ENCODE measurements around the gene TLE2. TPM values are rescaled to one million over a fixed set of nuclear protein-coding genes. Genes with fewer than 3 reads are reported as not detected.
"Not testable (repeated sequence)": the region's sequence is repeated elsewhere in the genome, so short reads cannot be mapped to it uniquely, and the experiment has no call there.

Gene TLE2
- total RNA-seq, 1 experiment from 2014 or later, result 19.2 TPM

DNA sequence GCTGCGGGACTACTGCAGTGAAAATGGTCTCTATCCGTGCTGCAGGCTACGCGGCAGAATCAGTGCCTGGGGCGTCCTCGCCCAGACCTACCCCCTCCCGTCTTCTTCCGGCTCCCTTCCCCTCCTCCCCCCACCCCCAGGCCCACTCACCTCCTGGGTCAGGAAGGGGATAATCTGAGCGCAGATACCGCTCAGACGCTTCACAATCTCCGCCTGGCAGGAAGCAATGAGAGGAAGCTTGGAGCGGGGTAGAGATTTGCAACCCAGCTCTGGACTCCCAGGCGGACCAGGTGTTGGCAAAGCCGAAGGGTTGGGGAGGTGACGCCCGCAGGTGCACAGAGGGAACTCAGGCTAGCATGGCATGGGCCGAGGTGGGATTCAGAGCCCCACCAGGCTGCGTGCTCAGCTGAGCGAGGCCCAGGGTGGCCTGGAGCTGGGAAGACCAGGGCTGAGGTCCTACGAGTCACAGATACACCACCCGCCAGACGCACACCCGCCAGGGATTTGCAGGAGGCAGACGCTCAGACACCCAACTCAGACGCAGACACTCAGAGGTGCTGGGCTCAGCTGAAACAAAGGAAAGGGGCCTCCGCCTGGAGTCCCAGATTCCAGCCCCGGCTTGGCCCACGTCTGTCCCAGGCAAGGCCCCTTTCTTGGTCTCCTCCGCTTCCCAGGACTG, 4.1 kb downstream of the TLE2 start:
- 0 out of 2 replicates have a peak, but pooled peaks cover 5% of the 10 kb centered on the region for H3K36me3 ChIP-seq
- no peak for DNase-seq (ENCODE audit: low read depth in 1 of 2, low spot score in 2 of 2)
- no peaks in the 10 kb centered on the region for H3K9me3 ChIP-seq (replicated peaks)
- no peaks in the 10 kb centered on the region for H3K27me3 ChIP-seq (replicated peaks)
- H3K4me3 ChIP-seq, result no peak overlapping the region
- no peak overlapping the region for H3K27ac ChIP-seq
- peaks cover 8% of the 10 kb centered on the region for H3K4me1 ChIP-seq (replicated peaks)

DNA sequence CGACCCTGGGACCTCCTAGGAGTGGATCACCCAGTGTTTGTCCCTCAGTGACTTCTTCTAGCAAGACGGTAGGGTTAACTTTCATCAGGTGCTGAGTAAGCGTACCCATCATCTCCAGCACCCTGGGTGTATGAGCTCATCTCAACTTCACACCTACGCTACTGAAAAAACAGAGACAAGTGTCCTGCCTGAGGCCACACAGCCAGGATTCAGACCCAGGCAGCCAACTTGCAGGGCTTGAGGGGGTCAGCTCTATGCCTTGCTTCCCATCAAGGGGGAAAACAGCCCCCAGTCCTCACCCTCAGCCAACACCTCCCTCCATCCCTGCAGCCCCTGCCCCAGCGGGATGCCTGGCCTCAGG, 4.6 kb downstream of the TLE2 start:
- no peak overlapping the region for H3K27ac ChIP-seq
- H3K4me1 ChIP-seq (replicated peaks), result peaks cover 3% of the 10 kb centered on the region
- no peak for DNase-seq (ENCODE audit: low read depth in 1 of 2, low spot score in 2 of 2)
- no peaks in the 10 kb centered on the region for H3K27me3 ChIP-seq (replicated peaks)
- no peaks in the 10 kb centered on the region for H3K9me3 ChIP-seq (replicated peaks)
- H3K36me3 ChIP-seq, result 0 out of 2 replicates have a peak, but pooled peaks cover 5% of the 10 kb centered on the region
- H3K4me3 ChIP-seq, result no peak overlapping the region

DNA sequence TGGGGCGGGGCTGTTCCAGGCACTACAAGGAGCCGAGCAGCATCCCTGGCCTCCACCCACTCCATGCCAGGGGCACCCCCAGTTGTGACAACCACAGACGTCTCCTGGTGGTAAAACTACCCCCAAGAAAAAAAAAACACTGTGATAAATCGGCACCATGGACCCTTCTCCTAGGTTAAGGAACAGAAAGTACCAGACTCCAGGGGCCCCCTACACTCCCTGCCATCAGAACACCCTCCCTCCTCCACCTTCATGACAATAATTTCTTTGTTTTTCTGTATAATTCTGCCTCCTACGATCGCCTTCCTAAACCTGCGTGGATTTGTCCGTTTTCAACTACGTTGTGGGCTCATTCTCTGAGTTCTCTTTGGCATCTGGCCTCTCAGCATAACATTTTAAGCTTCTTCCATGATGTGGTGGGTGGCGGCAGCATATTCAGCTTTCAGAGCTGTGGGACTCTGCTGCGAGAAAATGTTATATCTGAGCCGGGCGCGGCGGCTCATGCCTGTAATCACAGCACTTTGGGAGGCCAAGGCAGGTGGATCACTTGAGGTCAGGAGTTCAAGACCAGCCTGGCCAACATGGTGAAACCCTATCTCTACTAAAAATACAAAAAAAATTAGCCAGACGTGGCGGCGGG, 8.6 kb downstream of the TLE2 start:
- H3K4me3 ChIP-seq, result no peak overlapping the region
- no peaks in the 10 kb centered on the region for H3K4me1 ChIP-seq (replicated peaks)
- no peaks in the 10 kb centered on the region for H3K27me3 ChIP-seq (replicated peaks)
- no peak for DNase-seq (ENCODE audit: low read depth in 1 of 2, low spot score in 2 of 2)
- H3K27ac ChIP-seq, result no peak overlapping the region
- no peaks in the 10 kb centered on the region for H3K9me3 ChIP-seq (replicated peaks)
- H3K36me3 ChIP-seq, result no peaks in the 10 kb centered on the region

DNA sequence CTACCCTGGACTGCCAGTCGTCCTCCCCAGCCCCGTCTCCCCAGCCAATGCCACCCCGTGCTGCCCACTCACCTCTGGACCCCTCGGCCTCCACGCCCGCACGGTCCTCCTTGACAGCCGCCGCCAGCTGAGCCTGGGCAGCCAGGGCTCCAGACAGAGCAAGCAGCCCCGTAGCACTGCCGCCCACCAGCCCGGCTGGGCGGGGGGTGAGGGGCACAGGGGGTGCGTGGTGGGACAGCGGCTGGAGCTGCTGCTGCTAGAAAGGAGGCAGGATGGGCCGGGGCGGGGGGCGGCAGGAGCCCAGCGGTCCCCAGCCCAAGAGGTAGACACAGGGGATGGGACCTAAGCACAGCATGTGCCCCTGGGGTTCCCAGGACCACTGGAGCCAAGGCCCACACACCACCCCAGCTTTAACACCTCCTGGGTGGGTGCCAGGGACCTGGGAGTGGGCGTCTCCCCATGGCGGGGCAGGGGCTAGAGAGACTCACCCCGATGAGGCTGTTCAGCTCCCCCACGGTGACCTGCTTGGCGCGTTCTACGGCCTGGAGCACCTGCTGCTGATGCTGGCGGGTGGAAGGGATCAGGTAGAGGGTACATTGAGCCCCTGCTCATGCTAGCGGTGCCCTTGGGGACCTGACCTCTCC, 9.7 kb downstream of the TLE2 start:
- no peak for DNase-seq (ENCODE audit: low read depth in 1 of 2, low spot score in 2 of 2)
- Histone ChIP-seq H3K36me3 (0 out of 2 replicates have a peak, but pooled peaks cover 2% of the 10 kb centered on the region), H3K4me1 (replicated peaks) (no peaks in the 10 kb centered on the region), H3K4me3 (no peak overlapping the region), H3K27me3 (replicated peaks) (no peaks in the 10 kb centered on the region), H3K9me3 (replicated peaks) (no peaks in the 10 kb centered on the region), H3K27ac (no peak overlapping the region)

DNA sequence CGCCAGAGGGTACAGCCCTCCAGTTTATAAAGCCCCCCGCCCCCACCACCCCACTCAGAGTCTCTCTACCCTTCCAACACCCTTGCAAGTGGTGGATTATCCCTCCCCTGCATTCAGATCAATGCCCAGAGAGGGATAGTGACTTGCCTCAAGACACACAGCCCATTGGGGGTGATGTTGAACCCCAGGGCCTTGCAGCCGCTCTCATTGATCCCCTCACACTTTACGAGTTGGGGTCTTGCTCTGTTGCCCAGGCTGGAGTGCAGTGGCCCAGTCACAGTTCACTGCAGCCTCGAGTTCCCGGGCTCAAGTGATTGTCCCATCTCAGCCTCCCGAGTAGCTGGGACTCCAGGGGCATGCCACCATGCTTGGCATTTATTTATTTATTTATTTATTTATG, 11.2 kb downstream of the TLE2 start:
- Histone ChIP-seq H3K27ac (no peak overlapping the region), H3K36me3 (0 out of 2 replicates have a peak, but pooled peaks cover 4% of the 10 kb centered on the region), H3K9me3 (replicated peaks) (no peaks in the 10 kb centered on the region), H3K27me3 (replicated peaks) (no peaks in the 10 kb centered on the region), H3K4me1 (replicated peaks) (no peaks in the 10 kb centered on the region), H3K4me3 (no peak overlapping the region)
- no peak for DNase-seq (ENCODE audit: low read depth in 1 of 2, low spot score in 2 of 2)

DNA sequence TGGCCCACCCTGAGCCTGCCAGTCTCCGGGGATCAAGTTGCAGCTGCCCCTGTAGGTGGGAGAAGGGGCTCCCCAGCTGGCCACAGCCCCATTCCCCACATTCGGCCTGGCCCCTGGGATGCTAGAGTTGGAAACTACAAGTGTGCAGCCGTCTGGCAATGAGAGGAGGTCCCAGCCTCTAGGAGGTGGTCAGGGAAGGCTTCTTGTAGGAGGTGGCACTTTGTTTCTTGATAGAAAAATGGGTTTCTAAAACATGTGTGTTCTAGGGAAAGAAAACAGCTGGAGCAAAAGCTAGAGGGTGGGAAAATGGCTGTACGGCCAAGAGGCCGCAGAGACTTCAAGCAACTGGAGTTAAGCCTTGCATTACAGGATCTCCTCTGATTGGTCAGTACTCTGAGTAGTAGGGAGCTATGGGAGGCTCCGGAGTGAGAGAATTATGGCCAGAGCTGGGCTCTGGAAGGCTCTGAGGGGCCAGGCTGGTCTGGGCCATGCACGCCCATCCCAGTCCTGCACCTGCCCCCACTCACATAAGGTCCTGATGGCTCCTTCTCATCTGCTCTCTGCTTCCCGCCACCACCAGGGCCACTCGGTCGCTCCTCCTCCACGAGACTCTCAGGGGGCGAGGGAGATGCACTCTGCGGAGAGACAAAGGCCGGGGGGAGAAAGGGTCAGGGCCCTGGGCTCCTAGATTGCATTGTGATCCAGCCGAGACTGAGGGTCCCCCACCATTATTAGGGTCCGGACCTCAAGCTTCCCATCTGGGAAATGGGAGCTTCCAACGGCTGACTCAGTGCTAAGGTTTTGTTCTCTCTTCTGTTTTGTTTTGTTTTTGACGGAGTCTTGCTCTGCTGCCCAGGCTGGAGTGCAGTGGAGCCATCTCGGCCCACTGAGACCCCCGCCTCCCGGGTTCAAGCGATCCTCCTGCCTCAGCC, 13.7 kb downstream of the TLE2 start:
- DNase-seq (ENCODE audit: low read depth in 1 of 2, low spot score in 2 of 2), result no peak
- no peaks in the 10 kb centered on the region for H3K9me3 ChIP-seq (replicated peaks)
- peaks cover 8% of the 10 kb centered on the region; the same call in 1 of the 2 replicates for H3K36me3 ChIP-seq
- no peak overlapping the region for H3K27ac ChIP-seq
- no peaks in the 10 kb centered on the region for H3K27me3 ChIP-seq (replicated peaks)
- no peaks in the 10 kb centered on the region for H3K4me1 ChIP-seq (replicated peaks)
- no peak overlapping the region for H3K4me3 ChIP-seq

DNA sequence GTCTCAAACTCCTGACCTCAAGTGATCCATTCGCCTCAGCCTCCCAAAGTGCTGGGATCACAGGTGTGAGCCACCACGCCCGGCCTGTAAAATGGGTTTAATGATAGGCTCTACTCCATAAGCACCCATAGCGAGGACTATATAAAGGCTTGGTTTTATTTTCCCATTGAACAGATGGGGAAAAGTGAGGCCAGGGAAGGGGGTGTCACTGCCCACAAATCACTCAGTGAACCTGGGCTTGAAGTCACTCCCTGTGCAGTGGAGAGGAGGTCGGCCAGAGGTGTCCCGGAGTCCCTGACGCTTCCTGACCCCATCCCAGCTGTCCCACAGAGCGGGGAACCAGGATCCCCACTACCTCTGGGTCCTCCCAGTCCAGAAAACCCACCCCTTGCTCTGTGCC, 14.9 kb downstream of the TLE2 start:
- peaks cover 8% of the 10 kb centered on the region; the same call in 1 of the 2 replicates for H3K36me3 ChIP-seq
- H3K27ac ChIP-seq, result no peak overlapping the region
- no peaks in the 10 kb centered on the region for H3K4me1 ChIP-seq (replicated peaks)
- DNase-seq (ENCODE audit: low read depth in 1 of 2, low spot score in 2 of 2), result no peak
- H3K4me3 ChIP-seq, result no peak overlapping the region
- H3K27me3 ChIP-seq (replicated peaks), result no peaks in the 10 kb centered on the region
- H3K9me3 ChIP-seq (replicated peaks), result no peaks in the 10 kb centered on the region

DNA sequence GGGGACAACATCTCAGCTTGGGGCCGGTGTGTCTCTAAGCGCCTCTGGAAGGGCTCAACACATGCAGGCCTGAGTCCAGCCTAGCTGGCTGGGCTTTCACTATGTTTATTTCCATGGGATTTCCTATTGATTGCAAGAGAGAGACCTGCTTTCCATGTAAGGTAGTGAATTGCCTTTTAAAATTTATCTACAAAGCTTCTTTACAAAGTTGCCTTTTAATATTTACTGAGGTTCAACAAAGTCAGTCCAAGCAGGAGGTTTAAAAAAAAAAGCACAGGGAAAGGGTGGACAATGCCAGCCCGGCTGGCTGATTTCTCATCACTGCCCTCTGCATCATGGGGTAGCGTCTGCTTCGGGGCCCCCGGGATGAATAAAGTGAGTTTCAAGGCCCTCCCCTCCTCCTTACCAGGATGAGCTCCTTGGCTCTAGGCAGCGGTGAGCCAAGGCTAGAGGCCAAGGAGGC, 15.8 kb downstream of the TLE2 start:
- Histone ChIP-seq H3K27ac (no peak overlapping the region), H3K36me3 (peaks cover 8% of the 10 kb centered on the region; the same call in 1 of the 2 replicates), H3K4me1 (replicated peaks) (no peaks in the 10 kb centered on the region), H3K4me3 (no peak overlapping the region), H3K27me3 (replicated peaks) (no peaks in the 10 kb centered on the region), H3K9me3 (replicated peaks) (no peaks in the 10 kb centered on the region)
- DNase-seq (ENCODE audit: low read depth in 1 of 2, low spot score in 2 of 2), result no peak

DNA sequence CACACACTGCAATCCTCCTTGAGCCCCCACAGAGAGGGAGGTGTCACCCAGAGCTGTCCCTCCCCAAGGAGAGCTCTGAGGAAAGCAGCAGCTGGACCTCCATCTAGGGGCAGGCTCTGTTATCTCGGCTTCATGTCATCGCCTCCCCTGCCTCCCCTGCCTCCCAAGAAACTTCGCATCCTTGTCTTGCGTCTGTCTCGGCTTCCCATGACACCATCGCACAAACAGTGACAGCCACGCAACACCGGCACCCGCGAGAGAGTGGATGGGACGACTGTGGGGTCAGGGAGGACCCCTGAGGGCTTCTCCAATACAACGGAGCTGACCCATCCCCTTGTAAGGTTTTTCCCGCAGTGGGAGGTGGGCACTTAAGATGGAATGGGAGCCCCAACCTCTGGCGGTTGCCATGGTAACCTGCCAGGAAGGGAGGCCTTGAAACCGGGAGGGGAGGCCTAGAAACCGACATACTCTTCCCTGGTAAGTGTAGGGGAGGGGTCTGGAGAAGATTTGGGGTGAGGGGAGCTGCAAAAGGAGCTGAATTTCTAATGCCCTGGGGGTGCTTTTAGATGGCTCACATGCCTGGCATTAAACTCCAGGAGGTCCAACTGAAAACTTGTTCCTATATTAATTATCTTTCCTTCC, 16.3 kb downstream of the TLE2 start:
- no peak for DNase-seq (ENCODE audit: low read depth in 1 of 2, low spot score in 2 of 2)
- H3K27me3 ChIP-seq (replicated peaks), result no peaks in the 10 kb centered on the region
- H3K4me1 ChIP-seq (replicated peaks), result no peaks in the 10 kb centered on the region
- H3K4me3 ChIP-seq, result no peak overlapping the region
- peaks cover 8% of the 10 kb centered on the region; the same call in 1 of the 2 replicates for H3K36me3 ChIP-seq
- H3K27ac ChIP-seq, result no peak overlapping the region
- no peaks in the 10 kb centered on the region for H3K9me3 ChIP-seq (replicated peaks)

DNA sequence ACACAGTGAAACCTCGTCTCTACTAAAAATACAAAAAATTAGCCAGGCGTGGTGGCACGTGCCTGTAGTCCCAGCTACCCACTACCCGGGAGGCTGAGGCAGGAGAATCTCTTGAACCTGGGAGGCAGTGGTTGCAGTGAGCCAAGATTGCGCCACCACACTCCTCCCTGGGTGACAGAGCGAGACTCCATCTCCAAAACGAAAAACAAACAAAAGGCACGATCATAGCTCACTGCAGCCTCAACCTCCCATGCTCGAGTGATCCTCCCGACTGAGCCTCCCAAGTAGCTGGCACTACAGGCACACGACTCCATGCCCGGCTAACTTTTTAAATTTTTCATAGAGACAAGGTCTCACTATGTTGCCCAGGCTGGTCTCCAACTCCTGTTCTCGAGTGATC, 17.0 kb downstream of the TLE2 start:
- H3K27ac ChIP-seq; H3K4me1 ChIP-seq (replicated peaks); H3K4me3 ChIP-seq; H3K27me3 ChIP-seq (replicated peaks); H3K36me3 ChIP-seq; DNase-seq (ENCODE audit: low read depth in 1 of 2, low spot score in 2 of 2); H3K9me3 ChIP-seq (replicated peaks): not testable (repeated sequence)

DNA sequence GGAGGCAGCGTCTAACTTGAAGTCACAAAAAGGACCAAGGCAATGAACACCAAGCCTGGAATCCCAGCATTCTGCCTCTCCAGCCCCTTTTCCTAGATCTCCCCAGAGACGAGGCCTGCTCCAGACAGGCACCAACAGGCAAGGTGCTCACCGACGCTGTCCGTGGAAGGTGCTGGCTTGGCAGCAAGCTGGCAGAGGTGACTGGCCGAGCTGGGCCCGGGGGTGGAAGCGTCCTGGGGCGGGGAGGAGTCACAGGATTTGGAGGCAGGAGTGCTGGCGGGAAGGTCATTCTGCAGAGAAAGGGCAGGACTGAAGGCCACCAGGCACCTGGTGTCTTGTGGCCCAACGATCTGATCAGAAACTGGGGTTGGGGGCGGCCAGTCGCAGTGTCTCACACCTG, 18.2 kb downstream of the TLE2 start:
- DNase-seq (ENCODE audit: low read depth in 1 of 2, low spot score in 2 of 2), result no peak
- no peaks in the 10 kb centered on the region for H3K4me1 ChIP-seq (replicated peaks)
- H3K9me3 ChIP-seq (replicated peaks), result no peaks in the 10 kb centered on the region
- peaks cover 8% of the 10 kb centered on the region; the same call in 1 of the 2 replicates for H3K36me3 ChIP-seq
- no peak overlapping the region for H3K27ac ChIP-seq
- no peak overlapping the region for H3K4me3 ChIP-seq
- H3K27me3 ChIP-seq (replicated peaks), result no peaks in the 10 kb centered on the region

DNA sequence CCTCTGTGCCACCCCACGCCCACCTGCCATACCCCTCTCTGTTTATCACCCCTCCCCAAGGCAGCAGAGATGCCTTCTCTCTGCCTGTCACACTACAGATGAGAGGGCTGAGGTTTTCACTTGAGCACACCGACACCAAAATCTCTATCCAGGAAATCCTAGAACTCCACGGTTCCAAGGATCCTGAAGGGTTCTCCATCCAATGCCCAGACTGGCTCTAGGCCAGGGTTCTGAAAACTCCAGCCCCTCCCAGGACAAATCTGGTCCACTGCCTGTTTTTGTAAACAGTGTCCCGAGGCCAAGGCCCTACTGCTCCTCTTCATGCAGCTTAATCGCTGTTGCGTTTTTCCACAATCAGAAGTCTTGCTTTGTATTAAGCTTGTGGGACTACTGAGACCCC, 20.1 kb downstream of the TLE2 start:
- H3K4me3 ChIP-seq, result no peak overlapping the region
- H3K27ac ChIP-seq, result no peak overlapping the region
- H3K4me1 ChIP-seq (replicated peaks), result no peaks in the 10 kb centered on the region
- H3K36me3 ChIP-seq, result peaks cover 4% of the 10 kb centered on the region; the same call in 1 of the 2 replicates
- H3K27me3 ChIP-seq (replicated peaks), result no peaks in the 10 kb centered on the region
- no peaks in the 10 kb centered on the region for H3K9me3 ChIP-seq (replicated peaks)
- DNase-seq (ENCODE audit: low read depth in 1 of 2, low spot score in 2 of 2), result no peak

DNA sequence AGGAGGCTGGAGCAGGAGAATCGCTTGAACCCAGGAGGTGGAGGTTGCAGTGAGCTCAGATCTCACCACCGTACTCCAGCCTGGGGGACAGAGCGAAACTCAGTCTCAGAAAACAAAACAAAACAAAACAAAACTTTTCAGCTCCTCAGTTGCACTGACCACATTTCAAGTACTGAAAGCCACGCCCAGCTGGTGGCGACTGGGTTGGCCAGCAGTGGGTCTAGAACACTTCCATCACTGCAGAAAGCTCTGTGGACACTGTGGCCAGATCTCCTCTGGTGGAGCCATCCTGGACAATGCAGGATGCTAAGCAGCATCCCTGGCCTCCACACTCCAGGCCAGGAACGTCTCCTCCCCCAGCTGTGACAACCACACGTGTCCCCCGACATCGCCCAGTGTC, 21.1 kb downstream of the TLE2 start:
- DNase-seq (ENCODE audit: low read depth in 1 of 2, low spot score in 2 of 2), result no peak
- Histone ChIP-seq H3K27ac (no peak overlapping the region), H3K4me1 (replicated peaks) (no peaks in the 10 kb centered on the region), H3K9me3 (replicated peaks) (no peaks in the 10 kb centered on the region), H3K4me3 (no peak overlapping the region), H3K36me3 (peaks cover 4% of the 10 kb centered on the region; the same call in 1 of the 2 replicates), H3K27me3 (replicated peaks) (no peaks in the 10 kb centered on the region)
